SJCRH30 (cell line): ENCODE data around the gene ATG5. TPM values are rescaled to one million over a fixed set of nuclear protein-coding genes. Genes with fewer than 3 reads are reported as not detected.
"Not testable (repeated sequence)": the region's sequence is repeated elsewhere in the genome, so short reads cannot be mapped to it uniquely, and the experiment has no call there.

Experiments used
- DNase-seq, 2 experiments: peaks; one replicate each; pipeline ENCODE4 v3.0.0-alpha.2; 2015 to 2020
- H3K27ac ChIP-seq: fragments of 250-450 bp; sonication (Bioruptor Pico); 2 replicates; pipeline ENCODE4 v1.5.1; 2020; ENCODE audit warnings: mild to moderate bottlenecking, moderate library complexity
- H3K27me3 ChIP-seq: fragments of 250-450 bp; sonication (Bioruptor Pico); 2 replicates; pipeline ENCODE4 v1.5.1; 2020; ENCODE audit warnings: mild to moderate bottlenecking, moderate library complexity
- H3K36me3 ChIP-seq: fragments of 250-450 bp; sonication (Bioruptor Pico); 2 replicates; pipeline ENCODE4 v1.5.1; 2020; ENCODE audit warnings: mild to moderate bottlenecking, moderate library complexity
- H3K4me1 ChIP-seq: fragments of 250-450 bp; sonication (Bioruptor Pico); 2 replicates; pipeline ENCODE4 v1.5.1; 2020; ENCODE audit warnings: mild to moderate bottlenecking, moderate library complexity
- H3K4me3 ChIP-seq: fragments of 250-450 bp; sonication (Bioruptor Pico); 2 replicates; pipeline ENCODE4 v1.5.1; 2020; ENCODE audit warnings: mild to moderate bottlenecking, moderate library complexity
- H3K9me3 ChIP-seq: fragments of 250-450 bp; sonication (Bioruptor Pico); replicated peaks from 2 replicates; pipeline ENCODE4 v1.5.1; 2020; ENCODE audit warnings: mild to moderate bottlenecking, moderate library complexity
- total RNA-seq: library from RNA; depleted of rRNA; stranded (reverse); fragments of >200 nt; shearing (Covaris generic); gene quantifications from 2 replicates; pipeline ENCODE4 v1.2.3, GENCODE V29; 2014

Gene ATG5
- total RNA-seq, 1 experiment from 2014 or later, result 49.1 TPM

DNA sequence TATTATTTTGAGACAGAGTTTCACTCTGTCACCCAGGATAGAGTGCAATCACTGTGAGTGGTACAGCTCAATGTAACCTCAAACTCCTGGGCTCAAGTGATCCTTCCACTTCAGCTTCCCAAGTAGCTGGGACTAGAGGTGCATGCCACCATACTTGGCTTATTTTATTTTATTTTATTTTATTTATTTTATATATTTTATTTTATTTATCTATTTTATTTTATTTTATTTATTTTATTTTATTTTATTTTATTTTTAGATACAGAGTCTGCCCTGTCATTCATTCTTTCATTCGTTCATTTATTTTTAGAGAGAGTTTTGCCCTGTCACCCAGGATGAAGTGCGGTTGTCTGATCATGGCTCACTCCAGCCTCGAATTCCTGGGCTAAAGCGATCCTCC, 35.5 kb downstream of the ATG5 start:
- H3K27me3 ChIP-seq, result no peaks in the 10 kb centered on the region
- H3K27ac ChIP-seq, result no peak overlapping the region
- H3K36me3 ChIP-seq, result peaks cover 14% of the 10 kb centered on the region
- peaks cover 5% of the 10 kb centered on the region; the same call in 1 of the 2 replicates for H3K9me3 ChIP-seq
- H3K4me3 ChIP-seq, result no peak overlapping the region
- DNase-seq, result no peak
- no peaks in the 10 kb centered on the region for H3K4me1 ChIP-seq

DNA sequence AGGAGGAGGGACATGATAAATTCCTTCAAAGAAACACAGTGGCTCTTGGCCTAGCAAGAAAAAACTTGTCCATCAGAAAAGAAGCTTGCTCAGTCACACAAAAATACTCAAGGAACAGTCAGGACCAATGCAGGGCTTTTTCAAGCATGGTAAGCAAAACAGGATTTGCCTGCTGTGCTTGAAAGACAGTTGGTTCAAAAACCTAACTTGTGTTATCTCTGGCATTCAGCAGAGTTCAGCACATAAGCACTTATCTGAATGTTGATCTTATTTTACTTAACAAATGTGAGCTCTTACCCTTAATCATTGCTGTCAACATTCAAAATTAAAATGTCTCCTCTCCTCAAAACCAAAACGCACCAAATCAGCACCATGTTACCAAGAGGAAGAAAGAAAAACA, 38.3 kb downstream of the ATG5 start:
- no peaks in the 10 kb centered on the region for H3K4me1 ChIP-seq
- H3K27me3 ChIP-seq, result no peaks in the 10 kb centered on the region
- H3K27ac ChIP-seq, result no peak overlapping the region
- peaks cover 5% of the 10 kb centered on the region; the same call in 1 of the 2 replicates for H3K9me3 ChIP-seq
- H3K36me3 ChIP-seq, result peaks cover 14% of the 10 kb centered on the region
- no peak overlapping the region for H3K4me3 ChIP-seq
- DNase-seq, result no peak

DNA sequence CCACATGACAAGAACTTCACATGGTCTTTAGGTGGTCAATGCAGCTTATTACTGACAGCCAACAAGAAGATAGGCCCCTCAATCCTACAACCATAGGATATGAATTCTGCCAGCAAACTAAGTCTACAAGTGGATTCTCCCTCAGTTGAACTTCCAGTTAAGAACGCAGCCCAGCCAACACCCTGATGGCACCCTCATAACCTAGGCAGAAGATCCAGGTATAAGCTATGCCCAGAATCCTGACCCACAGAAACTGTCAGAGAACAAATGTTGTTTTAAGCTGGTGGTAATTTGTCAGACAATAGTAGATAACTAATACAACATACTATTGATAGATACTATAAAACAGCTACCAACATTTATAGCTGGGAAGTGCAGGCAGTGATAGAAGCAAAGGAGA, 38.8 kb downstream of the ATG5 start:
- Histone ChIP-seq H3K4me1 (peaks cover 2% of the 10 kb centered on the region), H3K27me3 (no peaks in the 10 kb centered on the region), H3K36me3 (peaks cover 10% of the 10 kb centered on the region), H3K4me3 (no peak overlapping the region), H3K27ac (no peak overlapping the region), H3K9me3 (peaks cover 5% of the 10 kb centered on the region; the same call in 1 of the 2 replicates)
- no peak for DNase-seq

DNA sequence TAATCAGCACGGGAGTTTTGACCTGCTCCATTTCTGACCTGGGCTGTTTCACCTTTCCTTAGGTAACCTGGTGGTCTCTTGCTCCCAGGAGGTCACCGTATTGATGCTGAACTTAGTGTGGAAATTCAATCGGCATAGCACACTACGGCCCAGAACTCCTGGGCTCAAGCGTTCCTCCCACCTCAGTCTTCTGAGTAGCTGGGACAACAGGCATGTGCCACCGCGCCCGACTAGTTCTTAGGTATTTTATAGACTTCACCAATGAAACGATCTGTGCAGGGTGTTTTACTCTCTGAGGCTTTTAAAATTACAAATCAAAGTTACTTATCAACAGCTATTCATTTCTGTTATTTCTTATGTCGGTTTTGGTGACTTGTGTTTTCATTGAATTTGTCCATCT, 42.1 kb downstream of the ATG5 start:
- Histone ChIP-seq H3K27ac (no peak overlapping the region), H3K4me1 (peaks cover 6% of the 10 kb centered on the region), H3K9me3 (no peaks in the 10 kb centered on the region), H3K36me3 (peaks cover 4% of the 10 kb centered on the region), H3K4me3 (no peak overlapping the region), H3K27me3 (no peaks in the 10 kb centered on the region)
- no peak for DNase-seq

DNA sequence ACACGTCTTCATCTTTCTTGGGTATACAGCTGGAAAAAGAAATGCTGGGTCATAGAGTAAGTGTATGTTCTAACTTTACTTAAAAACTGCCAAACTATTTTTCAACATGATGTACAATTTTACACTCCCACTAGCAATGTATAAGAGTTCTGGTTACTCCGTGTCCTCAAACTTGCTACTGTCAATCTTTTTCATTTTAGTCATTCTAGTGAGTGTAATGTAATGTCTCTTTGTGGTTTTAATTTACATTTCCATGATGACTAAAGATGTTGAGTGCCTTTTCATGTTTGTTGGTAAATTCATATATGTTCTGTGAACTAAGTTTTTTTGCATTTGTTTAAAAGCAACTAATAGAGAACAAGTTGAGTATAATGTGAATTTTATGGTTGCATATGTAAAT, 43.9 kb downstream of the ATG5 start:
- peaks cover 6% of the 10 kb centered on the region for H3K4me1 ChIP-seq
- no peak overlapping the region for H3K27ac ChIP-seq
- H3K4me3 ChIP-seq, result no peak overlapping the region
- peaks cover 9% of the 10 kb centered on the region; the same call in 1 of the 2 replicates for H3K36me3 ChIP-seq
- DNase-seq, result no peak
- no peaks in the 10 kb centered on the region for H3K9me3 ChIP-seq
- no peaks in the 10 kb centered on the region for H3K27me3 ChIP-seq

DNA sequence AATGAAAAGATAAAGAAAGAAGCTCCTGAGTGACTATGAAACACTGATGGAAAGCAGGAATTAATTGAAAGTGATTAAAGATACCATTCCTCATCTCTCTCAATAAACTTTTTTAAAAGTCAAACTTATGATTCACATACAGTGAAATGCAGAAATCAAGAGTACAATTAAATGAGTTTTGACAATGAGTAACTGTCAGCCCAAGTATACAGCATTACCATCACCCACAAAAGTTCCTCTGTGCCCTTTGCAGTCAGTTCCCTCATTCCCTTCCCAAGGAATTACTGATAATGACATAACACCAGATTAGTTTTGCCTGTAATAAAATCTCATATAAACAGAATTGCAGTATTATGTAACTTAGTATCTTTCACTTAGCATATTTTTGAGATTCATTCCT, 44.5 kb downstream of the ATG5 start:
- Histone ChIP-seq H3K4me3 (no peak overlapping the region), H3K27me3 (no peaks in the 10 kb centered on the region), H3K36me3 (peaks cover 9% of the 10 kb centered on the region; the same call in 1 of the 2 replicates), H3K9me3 (no peaks in the 10 kb centered on the region), H3K27ac (no peak overlapping the region), H3K4me1 (peaks cover 6% of the 10 kb centered on the region)
- DNase-seq, result no peak

DNA sequence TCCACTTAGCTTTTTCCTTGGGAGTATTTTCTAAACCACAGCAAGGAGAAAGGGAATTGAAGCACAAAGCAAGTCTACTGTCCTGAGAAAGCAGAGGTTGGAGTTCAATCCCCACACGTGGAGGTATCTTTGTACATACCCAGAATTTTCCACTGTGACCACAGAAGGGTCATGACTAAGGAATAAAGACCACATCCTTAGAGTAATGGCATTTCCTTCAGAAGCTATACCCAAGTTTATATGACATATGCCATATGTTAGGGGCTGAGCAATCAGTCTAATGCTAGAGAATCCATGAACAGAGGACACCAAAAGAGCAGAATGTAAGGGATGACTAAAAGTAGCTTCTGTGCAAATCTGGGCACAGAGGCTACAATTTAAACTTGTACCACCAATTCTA, 46.4 kb downstream of the ATG5 start:
- no peaks in the 10 kb centered on the region for H3K9me3 ChIP-seq
- peaks cover 6% of the 10 kb centered on the region for H3K4me1 ChIP-seq
- H3K4me3 ChIP-seq, result no peak overlapping the region
- peaks cover 11% of the 10 kb centered on the region; the same call in 1 of the 2 replicates for H3K36me3 ChIP-seq
- no peak for DNase-seq
- H3K27ac ChIP-seq, result no peak overlapping the region
- no peaks in the 10 kb centered on the region for H3K27me3 ChIP-seq

DNA sequence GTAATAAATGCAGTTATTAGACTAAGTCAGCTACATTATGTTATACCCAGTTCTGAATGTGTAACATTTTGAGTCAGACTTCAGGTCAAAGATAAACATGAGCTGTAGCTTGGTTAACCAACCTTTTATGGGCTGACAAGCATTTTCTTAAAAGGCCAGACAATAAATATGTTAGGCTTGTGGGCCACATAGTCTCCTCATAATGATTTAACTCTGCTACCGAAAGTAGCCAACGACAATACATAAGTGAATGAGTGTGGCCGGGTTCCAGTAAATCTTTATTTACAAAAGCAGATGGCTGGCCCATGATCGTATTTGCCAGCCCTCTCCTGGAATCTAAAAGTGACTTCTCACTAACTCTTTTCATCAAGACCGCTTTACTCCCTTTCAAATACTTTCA, 49.9 kb downstream of the ATG5 start:
- H3K27me3 ChIP-seq, result no peaks in the 10 kb centered on the region
- H3K36me3 ChIP-seq, result peaks cover 12% of the 10 kb centered on the region
- DNase-seq, result no peak
- no peaks in the 10 kb centered on the region for H3K4me1 ChIP-seq
- H3K9me3 ChIP-seq, result no peaks in the 10 kb centered on the region
- no peak overlapping the region for H3K4me3 ChIP-seq
- no peak overlapping the region for H3K27ac ChIP-seq

DNA sequence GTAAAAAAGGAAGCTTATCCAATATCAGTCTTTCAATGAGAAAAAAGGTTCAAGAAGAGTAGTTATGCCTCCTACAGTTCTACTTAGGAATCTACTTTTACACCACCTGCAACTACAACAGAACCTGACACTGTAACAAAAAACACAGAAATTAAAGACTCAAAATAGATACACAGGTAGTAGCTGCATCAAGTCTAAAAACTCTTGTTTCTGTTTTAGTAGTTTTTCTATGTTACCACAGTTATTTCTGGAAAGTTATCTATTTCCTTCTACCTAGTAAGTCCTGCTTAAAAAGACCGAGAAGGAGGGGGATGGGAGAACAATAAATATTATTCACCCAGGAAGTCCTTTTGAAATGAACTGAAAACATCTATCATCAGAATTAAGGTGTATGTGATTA, 52.5 kb downstream of the ATG5 start:
- Histone ChIP-seq H3K27ac (no peak overlapping the region), H3K36me3 (peaks cover 6% of the 10 kb centered on the region), H3K4me1 (no peaks in the 10 kb centered on the region; the same call in 1 of the 2 replicates), H3K4me3 (no peak overlapping the region), H3K27me3 (no peaks in the 10 kb centered on the region), H3K9me3 (no peaks in the 10 kb centered on the region)
- no peak for DNase-seq

DNA sequence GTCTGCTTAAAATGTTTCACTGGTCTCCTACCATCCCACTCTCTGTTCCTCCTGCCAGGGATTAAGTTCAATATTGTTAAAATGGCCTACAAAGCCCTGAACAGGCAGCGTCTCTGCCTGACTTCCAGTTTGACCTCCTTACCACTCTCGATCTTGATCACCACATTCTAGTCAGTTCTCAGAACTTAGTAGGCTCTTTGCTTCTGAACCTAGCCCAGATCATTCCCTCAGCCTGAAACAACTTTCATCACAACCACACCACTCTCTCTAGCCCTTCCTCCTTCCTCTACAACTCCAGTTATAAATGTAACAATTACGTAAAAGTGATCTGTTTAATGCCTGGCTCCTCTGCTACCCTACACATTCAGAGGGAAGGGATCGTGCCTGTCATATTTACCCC, 53.3 kb downstream of the ATG5 start:
- Histone ChIP-seq H3K4me3 (no peak overlapping the region), H3K27ac (no peak overlapping the region), H3K4me1 (no peaks in the 10 kb centered on the region; the same call in 1 of the 2 replicates), H3K9me3 (no peaks in the 10 kb centered on the region), H3K36me3 (peaks cover 6% of the 10 kb centered on the region), H3K27me3 (no peaks in the 10 kb centered on the region)
- DNase-seq, result no peak

DNA sequence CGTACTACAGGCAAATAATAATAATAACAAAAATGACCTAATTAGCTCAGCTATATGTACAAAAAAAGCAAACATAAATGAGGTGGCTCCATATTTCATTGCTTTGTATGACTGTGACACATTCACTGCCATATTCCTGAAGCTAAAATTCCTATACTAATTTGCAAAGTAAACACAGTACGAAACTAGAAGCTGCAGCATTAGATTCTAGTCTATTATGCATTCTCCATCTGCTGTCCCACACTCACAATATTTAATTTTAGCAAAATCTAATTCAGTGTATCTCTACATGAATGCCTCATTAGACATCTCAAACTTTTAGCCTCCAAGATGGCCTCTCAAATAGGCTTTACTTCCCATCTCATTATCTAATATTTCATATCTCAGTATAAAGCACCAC, 55.1 kb downstream of the ATG5 start:
- Histone ChIP-seq H3K9me3 (0 out of 2 replicates have a peak, but pooled peaks cover 2% of the 10 kb centered on the region), H3K36me3 (peaks cover 3% of the 10 kb centered on the region), H3K4me1 (no peaks in the 10 kb centered on the region; the same call in 1 of the 2 replicates), H3K4me3 (no peak overlapping the region), H3K27ac (no peak overlapping the region), H3K27me3 (no peaks in the 10 kb centered on the region)
- DNase-seq, result no peak

DNA sequence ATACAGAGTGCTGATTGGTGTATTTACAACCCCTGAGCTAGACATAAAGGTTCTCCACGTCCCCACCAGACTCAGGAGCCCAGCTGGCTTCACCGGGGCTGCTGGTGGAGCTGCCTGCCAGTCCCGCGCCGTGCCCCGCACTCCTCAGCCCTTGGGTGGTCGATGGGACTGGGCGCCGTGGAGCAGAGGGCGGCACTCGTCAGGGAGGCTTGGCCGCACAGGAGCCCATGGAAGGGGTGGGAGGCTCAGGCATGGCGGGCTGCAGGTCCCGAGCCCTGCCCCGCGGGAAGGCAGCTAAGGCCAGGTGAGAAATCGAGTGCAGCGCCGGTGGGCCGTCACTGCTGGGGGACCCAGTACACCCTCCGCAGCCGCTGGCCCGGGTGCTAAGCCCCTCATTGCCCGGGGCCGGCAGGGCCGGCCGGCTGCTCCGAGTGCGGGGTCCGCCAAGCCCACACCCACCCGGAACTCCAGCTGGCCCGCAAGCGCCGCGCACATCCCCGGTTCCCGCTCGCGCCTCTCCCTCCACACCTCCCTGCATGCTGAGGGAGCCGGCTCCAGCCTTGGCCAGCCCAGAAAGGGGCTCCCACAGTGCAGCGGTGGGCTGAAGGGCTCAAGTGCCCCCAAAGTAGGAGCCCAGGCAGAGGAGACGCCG, 56.2 kb downstream of the ATG5 start:
- H3K4me3 ChIP-seq, H3K36me3 ChIP-seq, H3K4me1 ChIP-seq, DNase-seq, H3K27me3 ChIP-seq, H3K9me3 ChIP-seq, H3K27ac ChIP-seq: not testable (repeated sequence)

DNA sequence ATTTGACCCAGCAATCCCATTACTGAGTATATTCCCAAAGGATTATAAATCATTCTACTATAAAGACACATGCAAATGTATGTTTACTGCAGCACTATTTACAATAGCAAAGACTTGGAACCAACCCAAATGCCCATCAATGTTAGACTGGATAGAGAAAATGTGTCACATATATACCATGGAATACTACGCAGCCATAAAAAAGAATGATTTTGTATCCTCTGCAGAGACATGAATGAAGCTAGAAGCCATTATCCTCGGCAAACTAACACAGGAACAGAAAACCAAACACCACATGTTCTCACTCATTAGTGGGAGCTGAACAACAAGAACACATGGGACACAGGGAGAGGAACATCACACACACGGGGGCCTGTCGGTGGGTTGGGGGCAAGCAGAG, 57.1 kb downstream of the ATG5 start:
- not testable (repeated sequence) for H3K4me3 ChIP-seq, H3K27me3 ChIP-seq, H3K36me3 ChIP-seq, H3K27ac ChIP-seq, H3K9me3 ChIP-seq, DNase-seq, H3K4me1 ChIP-seq

DNA sequence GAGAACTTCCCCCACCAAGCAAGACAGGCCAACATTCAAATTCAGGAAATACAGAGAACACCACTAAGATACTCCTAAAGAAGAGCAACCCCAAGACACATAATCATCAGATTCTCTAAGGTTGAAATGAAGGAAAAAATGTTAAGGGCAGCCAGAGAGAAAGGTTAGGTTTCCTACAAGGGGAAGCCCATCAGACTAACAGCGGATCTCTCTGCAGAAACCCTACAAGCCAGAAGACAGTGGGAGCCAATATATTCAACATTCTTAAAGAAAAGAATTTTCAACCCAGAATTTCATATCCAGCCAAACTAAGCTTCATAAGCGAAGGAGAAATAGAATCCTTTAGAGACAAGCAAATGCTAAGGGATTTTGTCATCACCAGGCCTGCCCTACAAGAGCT, 61.1 kb downstream of the ATG5 start:
- not testable (repeated sequence) for H3K36me3 ChIP-seq, DNase-seq, H3K9me3 ChIP-seq, H3K27me3 ChIP-seq, H3K4me3 ChIP-seq, H3K27ac ChIP-seq
- peaks cover 11% of the 10 kb centered on the region for H3K4me1 ChIP-seq

DNA sequence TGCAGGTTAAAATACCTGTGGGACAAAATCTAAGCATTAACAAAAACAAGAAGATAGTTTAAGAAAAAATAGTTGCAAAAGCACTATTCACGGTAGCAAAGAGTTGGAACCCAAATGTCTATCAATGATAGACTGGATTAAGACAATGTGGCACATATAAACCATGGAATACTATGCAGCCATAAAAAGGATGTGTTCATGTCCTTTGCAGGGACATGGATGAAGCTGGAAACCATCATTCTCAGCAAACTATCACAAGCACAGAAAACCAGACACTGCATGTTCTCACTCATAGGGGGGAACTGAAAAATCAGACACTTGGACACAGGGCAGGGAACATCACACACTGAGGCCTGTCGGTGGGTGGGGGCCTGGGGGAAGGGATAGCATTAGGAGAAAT, 65.8 kb downstream of the ATG5 start:
- not testable (repeated sequence) for H3K36me3 ChIP-seq, H3K27ac ChIP-seq, H3K9me3 ChIP-seq, H3K4me3 ChIP-seq, H3K27me3 ChIP-seq, DNase-seq
- peaks cover 21% of the 10 kb centered on the region for H3K4me1 ChIP-seq

DNA sequence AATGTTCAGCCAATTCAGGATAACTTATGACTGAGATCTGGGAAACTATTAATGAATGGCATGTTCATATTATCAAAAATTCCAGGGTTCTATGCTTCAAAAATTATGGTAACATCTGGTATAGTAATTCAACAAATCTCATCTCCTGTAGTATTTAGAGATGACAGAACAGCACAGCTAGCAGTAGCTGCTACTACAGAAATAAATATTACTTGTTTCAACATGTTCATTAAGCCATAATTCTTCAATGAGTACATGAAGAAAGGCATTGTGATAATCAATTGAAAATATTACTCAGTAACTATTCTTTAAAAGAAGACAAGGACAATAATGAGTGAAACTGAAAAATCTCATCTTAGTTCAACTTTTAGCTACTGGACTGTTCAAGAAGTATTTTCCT, 66.8 kb downstream of the ATG5 start:
- Histone ChIP-seq H3K36me3 (peaks cover 8% of the 10 kb centered on the region), H3K4me1 (peaks cover 21% of the 10 kb centered on the region), H3K4me3 (no peak overlapping the region), H3K27ac (no peak overlapping the region), H3K27me3 (no peaks in the 10 kb centered on the region), H3K9me3 (no peaks in the 10 kb centered on the region; the same call in 1 of the 2 replicates)
- DNase-seq, result no peak
